GM18858 (cell line): ENCODE measurements around the gene FSHR.

Experiments
- ATAC-seq: cut with Tn5 transposase; IDR thresholded peaks from one replicate; pipeline ENCODE4 v1.9.1; 2021; ENCODE audit not compliant: unreplicated experiment

Gene FSHR, protein sequence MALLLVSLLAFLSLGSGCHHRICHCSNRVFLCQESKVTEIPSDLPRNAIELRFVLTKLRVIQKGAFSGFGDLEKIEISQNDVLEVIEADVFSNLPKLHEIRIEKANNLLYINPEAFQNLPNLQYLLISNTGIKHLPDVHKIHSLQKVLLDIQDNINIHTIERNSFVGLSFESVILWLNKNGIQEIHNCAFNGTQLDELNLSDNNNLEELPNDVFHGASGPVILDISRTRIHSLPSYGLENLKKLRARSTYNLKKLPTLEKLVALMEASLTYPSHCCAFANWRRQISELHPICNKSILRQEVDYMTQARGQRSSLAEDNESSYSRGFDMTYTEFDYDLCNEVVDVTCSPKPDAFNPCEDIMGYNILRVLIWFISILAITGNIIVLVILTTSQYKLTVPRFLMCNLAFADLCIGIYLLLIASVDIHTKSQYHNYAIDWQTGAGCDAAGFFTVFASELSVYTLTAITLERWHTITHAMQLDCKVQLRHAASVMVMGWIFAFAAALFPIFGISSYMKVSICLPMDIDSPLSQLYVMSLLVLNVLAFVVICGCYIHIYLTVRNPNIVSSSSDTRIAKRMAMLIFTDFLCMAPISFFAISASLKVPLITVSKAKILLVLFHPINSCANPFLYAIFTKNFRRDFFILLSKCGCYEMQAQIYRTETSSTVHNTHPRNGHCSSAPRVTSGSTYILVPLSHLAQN

DNA sequence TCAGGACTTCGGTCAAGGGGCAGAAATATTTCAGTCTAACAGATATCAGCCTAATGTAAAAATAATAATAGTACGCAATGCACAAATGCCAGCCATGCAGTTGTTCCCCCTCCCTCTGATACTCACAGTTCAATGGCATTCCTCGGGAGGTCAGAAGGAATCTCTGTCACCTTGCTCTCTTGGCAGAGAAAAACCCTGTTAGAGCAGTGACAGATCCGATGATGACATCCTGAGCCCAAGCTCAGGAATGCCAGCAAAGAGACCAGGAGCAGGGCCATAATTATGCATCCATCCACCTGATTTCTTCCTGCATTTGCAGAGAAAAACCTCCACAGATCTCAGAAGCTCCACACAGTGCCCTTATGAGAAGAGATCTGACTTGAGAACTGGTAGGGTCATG, at the start of gene FSHR:
Gene FSHR (minus strand): TSS at position 376 of the 400 bp plus-strand sequence. CDS start 98 bp downstream, at position 278.
- no peak for ATAC-seq

DNA sequence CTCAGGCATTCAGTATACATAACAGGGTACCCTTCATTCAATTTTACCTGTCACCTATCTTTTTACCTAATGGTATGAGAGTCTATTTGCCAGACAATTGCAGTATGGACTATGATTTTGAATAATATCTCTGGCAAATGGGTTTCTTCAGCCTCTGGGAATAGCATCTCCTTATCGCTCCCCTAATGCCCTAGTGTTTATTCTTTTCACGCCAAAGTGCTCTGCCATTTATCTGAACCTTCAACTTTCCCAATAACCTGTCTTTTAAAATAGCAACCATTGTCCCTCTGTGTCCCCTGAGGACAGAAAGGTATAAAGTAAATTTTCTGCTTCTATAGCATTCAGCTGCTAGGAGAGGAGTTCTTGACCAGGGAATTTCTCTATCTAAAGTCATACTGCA, 45.0 kb upstream of the FSHR start:
- no peak for ATAC-seq

DNA sequence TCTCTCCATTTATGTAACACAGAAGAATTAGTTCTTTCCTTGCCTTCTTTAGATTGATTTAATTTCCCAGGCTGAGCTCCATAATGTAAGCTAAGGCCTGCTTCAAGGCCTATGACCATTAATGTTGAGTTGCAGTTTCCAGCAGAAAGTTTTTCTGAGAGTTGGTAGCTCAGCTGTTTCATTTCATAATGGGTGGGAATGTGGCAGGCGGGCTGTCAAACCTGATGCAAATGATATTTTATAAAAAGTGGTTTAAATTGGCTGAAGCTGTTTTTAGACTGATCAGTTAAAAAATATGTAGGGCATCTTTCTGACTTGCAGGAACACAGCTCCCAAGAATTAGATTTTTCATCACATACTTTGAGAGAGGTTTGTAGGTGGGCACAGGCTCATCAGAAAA, 40.4 kb upstream of the FSHR start:
- no peak for ATAC-seq

DNA sequence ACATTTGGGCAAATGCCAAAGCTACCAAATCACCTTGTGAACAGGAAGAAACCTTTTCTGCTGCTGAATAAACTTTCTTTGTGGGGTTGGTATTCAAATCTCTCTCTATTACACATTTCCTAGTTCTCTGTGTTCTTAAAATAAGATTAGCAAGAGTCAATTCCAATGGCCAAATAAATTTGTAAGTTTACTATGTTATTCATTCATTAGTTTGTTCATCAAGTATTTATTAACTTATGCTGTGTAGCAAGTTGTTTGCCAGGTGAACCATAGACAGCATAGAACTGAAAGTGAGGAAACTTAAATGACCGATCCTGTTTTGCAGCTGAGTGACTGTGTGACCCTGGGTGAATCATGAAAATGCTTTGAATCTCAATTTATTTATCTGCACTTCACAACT, 37.7 kb upstream of the FSHR start:
- no peak for ATAC-seq

DNA sequence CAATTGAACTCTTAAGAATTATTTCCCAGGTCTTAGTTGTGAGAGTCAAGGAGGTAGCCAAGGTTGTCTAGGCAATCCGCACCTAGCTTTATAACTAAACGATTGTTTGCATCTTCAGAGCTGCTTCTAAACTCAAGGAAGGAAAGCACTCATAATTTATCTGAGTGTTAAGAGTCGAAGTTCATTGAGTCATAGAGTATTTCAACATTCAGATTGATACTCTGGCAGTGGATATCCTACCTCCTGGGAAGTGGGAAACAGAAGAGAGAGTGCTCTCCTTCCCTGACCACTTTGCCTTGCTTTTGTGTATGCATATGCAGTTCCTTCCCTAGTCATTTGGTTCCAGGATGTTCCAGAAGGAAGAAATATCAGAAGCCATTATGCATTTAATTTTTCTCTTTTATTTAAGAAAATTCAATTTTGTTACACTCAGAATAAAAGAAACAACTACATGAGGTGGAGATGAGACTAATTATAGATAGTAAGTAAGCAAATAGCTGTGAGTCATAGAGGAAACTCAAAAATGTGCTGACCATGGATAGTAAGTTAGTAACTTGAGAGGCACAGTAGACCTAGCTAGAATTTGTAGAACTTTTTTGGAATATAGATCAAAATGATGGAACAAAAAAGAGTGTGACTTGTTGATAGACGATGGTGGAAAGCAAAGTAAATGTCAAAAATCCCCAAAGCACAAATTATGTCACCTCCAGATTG, 35.4 kb upstream of the FSHR start:
- no peak for ATAC-seq

DNA sequence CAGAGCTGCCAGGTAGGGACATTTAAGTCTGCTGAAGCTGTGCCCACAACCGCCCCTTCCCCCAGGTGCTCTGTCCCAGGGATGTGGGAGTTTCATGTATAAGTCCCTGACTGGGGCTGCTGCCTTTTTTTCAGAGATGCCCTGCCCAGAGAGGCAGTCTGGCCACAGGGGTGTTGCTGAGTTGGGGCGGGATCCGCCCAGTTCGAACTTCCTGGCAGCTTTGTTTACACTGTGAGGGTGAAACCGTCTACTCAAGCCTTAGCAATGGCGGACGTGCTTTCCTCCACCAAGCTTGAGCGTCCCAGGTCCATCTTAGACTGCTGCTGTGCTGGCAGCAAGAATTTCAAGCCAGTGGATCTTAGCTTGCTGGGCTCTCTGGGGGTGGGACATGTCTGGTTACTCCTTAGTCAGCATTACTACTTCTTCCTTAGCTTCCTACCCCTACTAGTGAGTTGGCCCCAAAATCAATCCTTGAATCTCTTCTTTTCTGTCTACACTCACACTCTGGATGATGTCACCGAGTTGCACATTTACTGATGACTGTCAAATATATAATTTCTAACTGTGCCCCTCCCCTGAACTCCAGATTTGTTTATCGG, 31.8 kb upstream of the FSHR start:
- no peak for ATAC-seq

DNA sequence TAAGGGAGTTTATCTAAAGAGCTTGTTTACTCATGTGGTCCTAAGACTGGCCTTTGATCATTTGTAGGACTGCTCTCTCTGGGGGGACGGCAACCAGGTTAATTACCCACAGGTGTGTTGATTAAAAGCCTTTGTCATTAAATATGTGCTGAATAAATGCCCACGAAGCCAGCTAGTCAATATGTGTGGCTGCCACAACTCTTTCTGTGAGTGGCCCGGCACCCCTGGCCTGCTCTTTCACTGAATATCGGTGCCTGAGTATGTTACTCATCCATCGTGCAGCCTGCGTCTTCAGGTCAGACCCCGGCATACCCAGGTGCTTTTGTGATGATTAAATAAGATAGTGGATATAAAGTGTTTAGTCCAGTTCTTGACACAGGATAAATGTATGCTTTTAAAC, 24.3 kb upstream of the FSHR start:
- ATAC-seq, result no peak

DNA sequence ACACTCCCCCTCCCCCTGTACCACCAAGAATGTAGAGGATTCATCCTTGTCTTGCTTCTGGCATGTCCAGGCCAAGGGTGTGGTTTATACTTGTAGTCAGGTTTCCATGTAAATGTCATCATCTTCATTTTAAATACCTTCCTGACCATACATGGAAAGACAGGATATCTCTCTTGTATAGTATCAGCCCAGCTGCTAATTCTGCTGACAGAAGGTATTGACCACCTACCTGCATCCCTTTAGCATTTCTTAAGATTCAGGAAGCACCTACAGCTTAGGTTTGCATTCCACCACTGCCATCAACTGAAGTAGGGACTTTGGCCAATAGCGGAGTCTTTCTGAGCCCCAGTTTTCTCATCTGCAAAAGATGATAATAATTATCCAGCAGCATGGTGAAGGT, 22.9 kb upstream of the FSHR start:
- no peak for ATAC-seq

DNA sequence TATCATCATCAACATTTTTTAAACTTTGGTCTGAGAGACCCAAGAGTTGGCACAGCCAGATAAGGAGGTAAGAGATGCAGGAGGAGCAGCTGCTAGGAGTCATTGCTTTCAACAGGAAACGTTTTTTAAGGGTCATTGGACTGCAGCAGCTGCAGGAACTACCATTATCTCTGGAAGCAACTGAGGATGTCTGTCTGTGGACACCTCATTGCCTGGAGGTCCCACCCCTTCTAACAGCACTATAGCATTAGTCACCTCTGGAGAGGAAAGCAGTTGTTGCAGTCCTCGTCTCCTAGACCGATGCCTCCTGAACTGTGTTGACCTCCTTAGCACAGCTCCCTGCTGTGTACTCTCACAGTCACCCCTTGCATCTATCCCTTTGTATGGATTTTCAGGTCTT, 21.5 kb upstream of the FSHR start:
- no peak for ATAC-seq

DNA sequence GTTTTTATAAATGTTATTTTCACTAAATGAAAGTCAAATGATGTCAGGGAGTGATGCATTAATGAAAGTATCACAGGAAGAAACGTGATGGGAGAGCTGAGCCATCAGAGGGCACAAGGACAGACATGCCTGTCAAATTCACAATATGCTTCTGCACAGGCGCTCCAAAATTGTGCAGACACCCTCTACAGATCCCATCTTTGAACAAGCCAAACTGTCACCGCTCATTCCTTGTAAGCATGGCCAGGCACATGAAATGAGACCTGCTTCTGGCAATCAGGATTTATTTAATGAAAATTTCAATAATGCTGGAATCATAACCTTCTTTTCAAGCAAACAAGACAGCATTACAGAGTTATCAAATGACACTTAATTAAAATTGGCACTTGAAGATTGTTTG, 20.4 kb upstream of the FSHR start:
- ATAC-seq, result no peak

DNA sequence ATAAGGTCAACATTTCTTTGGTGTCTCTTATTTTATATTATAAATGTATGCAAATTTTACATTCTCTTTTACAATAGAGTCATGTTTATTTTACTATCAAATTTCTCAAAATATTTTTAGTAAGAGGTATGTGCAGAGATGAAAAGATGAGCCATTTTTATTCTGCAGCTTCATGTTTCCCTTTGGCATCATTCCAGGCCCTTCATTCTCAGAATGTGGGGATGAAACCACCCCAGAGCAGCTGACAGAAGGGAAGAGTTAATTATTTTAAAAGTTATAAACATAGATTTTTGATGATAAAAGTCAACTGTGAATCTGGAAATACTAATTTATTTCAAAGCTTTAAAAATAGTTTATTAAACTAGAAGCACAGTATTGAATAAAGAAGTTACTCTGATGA, 12.8 kb upstream of the FSHR start:
- no peak for ATAC-seq

DNA sequence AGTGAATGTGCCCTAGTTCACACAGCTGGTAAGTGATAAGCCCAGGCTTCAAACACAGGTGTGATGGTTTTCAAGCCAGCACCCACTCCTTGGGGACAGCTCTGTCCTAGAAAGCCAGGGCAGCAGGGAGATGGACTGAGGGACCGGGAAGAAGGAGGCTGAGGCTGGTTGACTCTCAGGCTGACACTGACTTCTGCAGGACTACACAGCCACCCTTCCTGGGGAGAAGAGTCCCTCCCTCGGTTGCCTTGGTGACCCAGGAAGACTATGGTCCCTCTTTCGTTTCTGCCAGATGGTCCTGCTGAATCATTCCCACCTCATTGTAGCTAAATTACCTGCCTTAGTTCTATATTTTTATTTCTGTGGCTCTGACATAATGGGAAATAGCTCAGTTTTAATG, 11.3 kb upstream of the FSHR start:
- no peak for ATAC-seq

DNA sequence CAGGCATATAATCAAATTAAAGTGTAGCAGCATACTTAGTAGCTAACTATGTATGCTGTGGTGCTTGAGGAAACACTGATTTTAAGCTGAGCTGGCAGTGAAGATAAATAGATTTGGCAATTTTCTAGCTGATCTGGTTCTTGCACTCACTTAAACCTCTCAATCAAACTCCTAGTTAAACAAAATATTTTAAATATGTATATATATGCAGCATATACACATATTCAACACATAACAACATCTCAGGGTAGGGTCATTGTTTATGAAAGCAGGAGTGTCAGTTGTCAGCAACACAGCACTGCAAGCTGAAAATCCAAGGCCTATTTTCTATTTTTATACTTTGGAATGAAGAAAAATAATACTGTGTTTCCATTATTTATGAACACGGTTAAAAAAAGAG, 10.4 kb upstream of the FSHR start:
- no peak for ATAC-seq

DNA sequence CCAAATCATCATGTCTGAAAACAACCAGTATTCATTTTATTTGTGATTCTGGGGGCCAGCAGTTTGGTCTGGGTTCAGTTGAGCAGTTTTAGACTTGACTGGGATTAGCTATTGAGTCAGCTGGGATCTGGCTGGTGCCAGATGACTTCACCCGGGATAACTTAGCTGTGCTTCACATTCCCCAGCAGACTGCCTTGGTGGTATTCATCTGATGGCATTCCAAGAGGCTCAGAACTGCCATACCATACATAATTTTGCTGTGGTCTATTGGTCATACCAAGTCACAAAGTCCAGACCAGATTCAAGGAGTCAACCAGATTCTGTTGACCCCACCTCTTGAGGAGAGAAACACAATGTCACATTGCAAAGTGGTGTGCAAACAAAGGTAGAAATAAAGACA, 7.8 kb upstream of the FSHR start:
- no peak for ATAC-seq

DNA sequence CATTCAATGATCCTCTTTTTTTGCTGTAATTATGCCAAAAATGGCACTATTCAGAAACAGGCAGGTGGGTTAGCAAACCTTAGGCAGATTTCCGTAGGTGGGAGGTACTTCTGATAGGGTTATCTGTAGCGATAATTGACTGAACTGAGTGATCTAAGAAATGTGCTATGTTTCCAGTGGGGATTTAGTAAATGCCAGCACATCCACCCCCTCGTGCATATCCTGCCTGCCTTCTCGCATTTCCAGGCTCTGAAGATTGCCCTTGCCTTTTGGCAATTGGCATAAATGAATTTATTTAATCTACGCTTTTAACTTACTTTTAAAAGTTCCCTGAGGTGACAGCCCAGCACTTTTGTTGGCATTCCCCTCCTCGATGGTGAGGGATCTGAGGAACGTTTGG, 576 bp upstream of the FSHR start:
- no peak for ATAC-seq

DNA sequence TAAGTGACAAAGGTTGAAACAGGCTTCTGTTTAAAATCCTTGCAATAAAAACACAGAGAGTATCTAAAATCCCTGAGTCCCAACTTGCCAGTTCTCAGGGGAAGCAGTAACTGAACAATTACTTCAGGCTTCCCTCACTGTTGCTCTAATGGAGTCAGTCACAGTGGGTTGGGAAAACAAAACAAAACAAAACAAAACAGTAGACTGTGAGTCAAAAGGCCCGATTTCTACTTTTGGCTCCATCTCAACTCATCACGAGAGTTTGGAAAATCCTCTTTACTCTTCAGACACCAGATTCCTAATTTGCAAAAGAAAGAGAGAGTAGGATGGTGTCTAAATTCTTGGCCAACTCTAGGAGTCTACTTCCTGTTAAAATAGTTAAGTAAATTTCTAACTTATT, 1.1 kb downstream of the FSHR start:
- no peak for ATAC-seq

DNA sequence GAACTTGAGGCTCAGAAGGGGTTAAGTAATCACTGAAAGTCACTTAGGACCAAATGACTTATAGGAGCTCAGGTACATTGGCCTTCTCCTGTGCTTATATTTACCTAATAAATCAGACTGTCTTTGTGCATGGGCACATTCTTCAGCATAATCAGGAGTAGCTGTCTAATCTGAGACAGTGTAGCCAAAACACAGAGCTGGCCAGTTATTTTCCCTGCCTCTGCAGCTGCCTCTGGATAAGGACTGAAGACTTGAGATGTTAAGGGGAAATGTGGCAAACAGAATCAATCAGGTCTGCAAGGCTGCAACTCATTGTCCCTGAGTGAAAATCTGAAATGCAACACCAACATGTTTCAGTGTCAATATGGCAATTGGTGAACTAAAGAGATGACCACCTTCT, 1.5 kb downstream of the FSHR start:
- ATAC-seq, result no peak

DNA sequence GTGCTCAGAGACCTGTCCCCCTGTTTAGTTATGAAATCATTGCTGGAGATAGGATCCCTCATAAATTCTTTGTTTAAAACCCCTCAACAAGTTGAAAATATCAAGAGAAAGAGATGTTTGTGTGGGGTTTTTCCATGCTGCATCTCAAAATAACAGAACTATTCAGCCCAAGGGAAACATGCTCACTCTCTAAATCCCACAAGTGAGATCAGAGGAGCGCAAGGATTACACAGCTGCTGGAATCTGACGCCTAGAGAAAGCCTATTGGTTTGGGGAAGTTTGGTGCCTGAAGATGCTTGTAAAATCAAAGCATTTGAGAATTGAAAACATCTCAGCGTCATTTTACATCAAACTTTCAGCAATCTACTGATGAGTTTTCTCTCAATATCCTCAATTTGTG, 7.9 kb downstream of the FSHR start:
- ATAC-seq, result no peak

DNA sequence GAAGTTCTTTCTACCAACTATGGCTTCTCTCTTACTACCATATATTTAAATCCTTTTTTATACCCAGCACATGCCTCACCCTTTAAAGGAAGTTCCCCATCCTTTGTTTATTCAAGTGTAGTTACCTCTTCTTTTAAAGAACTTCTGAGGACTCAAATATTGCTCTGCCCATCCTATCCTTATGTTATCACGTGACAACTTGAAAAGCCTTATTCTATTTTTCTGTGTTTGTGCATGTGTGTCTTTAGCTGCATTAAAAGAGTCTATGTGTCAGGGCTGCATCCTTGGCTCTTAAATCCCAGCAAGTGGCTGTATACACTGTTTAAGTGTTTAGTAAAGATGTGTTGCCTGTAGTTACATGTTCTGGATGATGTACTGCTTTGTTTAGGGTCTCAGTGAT, 22.5 kb downstream of the FSHR start:
- ATAC-seq, result no peak

DNA sequence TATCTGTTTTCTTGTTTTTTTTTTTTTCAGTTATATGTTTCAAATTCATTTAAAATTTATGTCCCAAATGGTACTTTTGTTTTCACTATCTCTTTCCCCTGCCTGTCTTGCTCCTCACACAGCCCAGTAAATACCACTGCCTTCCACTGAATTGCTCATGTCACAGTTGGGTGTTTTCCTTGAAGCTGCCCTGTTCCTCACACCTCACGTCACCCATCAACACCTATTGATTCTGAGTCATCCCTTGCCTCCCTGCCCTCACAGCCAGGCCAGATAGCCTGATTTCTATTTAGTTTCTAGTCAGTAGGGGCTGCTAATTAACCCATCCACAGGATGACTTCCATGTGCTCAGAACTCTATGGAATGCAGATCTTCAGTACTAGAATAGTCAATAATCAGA, 25.3 kb downstream of the FSHR start:
- peak; percentile 98 for ATAC-seq

DNA sequence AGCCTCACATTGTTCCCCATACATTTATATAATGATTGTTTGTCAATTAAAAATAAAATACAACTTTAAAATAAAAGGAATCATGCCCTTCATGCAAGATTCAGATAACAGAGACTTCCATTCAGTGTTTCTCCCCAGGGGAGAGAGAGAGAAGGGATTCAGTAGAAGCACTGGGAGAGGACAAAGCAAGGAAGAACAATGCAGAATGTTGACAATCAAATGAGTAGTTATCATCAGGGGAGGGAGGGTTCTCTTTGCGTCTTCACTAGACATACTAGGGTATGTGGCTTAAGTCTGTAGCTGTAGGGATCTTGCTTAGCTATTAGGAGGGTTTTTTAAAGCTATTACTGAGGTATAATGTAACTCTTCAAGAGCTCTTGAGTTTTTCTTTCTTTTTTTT, 30.7 kb downstream of the FSHR start:
- no peak for ATAC-seq

DNA sequence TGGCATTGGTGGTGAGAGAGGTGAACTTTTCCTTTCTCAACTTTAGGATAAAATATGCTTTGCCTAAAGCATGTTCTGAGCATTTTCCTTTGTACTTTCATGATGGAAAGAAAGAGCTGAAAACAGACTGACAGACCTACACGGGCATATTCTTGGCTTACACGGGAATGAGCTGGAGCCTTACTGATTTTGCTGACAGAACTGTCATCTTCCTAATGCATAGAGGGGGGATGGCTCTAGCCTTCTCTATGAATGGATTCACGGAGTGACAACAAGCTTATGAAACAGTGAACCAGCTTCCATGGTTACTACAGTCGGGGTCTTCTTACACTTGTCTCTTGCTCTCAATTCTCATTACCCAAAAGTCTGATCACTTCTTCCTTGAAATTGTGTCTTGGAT, 32.2 kb downstream of the FSHR start:
- ATAC-seq, result no peak
